ENCODE measurements around the gene IPO13.

- TF ChIP-seq CTCF (IDR thresholded peaks at IDR 0.05; ENCODE audit: low read depth, low read length, missing input control) (no peak), SP1 (IDR thresholded peaks at IDR 0.05) (no peak), MAX (IDR thresholded peaks at IDR 0.05) (no peak), REST (IDR thresholded peaks at IDR 0.05) (no peak), YY1 (IDR thresholded peaks at IDR 0.05) (no peak)
Measured at GRCh38 chr1:43898981-43899380, 47.8 kb upstream of the IPO13 start.

Data from liver (tissue), 3 donors.